Activated CD4-positive, alpha-beta memory T cell treated with anti-CD3 and anti-CD28 coated beads for 36 hours (primary cell): ENCODE data around the gene RGS16. TPM values are rescaled to one million over a fixed set of nuclear protein-coding genes. Genes with fewer than 3 reads are reported as not detected.
A peak's percentile ranks its signal among the peaks of the same experiment; 100 is the strongest.

Experiments
- CTCF ChIA-PET: fragments of 350-600 bp; sonication (Branson Sonifier 250); formaldehyde crosslinking; loops from one replicate; lab custom pipeline; 2021; ENCODE audit warnings: antibody characterized with exemption, inconsistent platforms; lab: Charles Lee
- POLR2A ChIA-PET: fragments of 350-600 bp; sonication (Branson Sonifier 250); formaldehyde crosslinking; loops from one replicate; lab custom pipeline; 2021; ENCODE audit warnings: antibody characterized with exemption; lab: Charles Lee
- DNase-seq: peaks from one replicate; pipeline ENCODE4 v3.0.0-alpha.2; 2020
- H3K27ac Mint-ChIP-seq: one replicate; pipeline ENCODE4 v1.8.0; 2021; ENCODE audit warnings: mixed read lengths
- H3K27me3 Mint-ChIP-seq: one replicate; pipeline ENCODE4 v1.8.0; 2021; ENCODE audit warnings: mixed read lengths
- H3K36me3 Mint-ChIP-seq: one replicate; pipeline ENCODE4 v1.8.0; 2021; ENCODE audit warnings: mixed read lengths
- H3K4me1 Mint-ChIP-seq: one replicate; pipeline ENCODE4 v1.8.0; 2021; ENCODE audit warnings: low read depth, mixed read lengths
- H3K4me3 Mint-ChIP-seq: one replicate; pipeline ENCODE4 v1.8.0; 2021; ENCODE audit warnings: mild to moderate bottlenecking, mixed read lengths
- H3K9me3 Mint-ChIP-seq: one replicate; pipeline ENCODE4 v1.8.0; 2021; ENCODE audit warnings: mixed read lengths
- intact Hi-C: fragments of 100-400 bp; cut with micrococcal nuclease; formaldehyde crosslinking; loops from one replicate; pipeline ENCODE4 v1.15.1; 2023
- total RNA-seq, 2 experiments: library from RNA; stranded (reverse); gene quantifications; one replicate each; pipeline ENCODE4 v1.2.3, GENCODE V29; 2021

Gene RGS16
- 10 to 100 TPM; 49.8 to 51.9 TPM for total RNA-seq

GRCh38 chr1:182604175-182605164, at the start of gene RGS16:
Gene RGS16 (minus strand): TSS chr1:182604389. CDS start chr1:182604259, 130 bp downstream.
- Mint-ChIP-seq H3K27me3 (no peaks in the 10 kb centered on the region), H3K36me3 (no peaks in the 10 kb centered on the region), H3K27ac (no peak within 1 kb of the TSS), H3K4me3 (no peak within 1 kb of the TSS), H3K9me3 (no peaks in the 10 kb centered on the region), H3K4me1 (peaks cover 35% of the 10 kb centered on the region)
- ChIA-PET POLR2A (interaction anchor here (0.9 to 6.1 kb wide), 8 partner anchors 10 to 235 kb away, joined by 3 to 83 read pairs (median 6); partner anchors contain the start of genes DHX9 and RNASEL), CTCF (interaction anchor here (0.6 to 22.4 kb wide), 8 partner anchors 8 to 183 kb away, joined by 3 to 1086 read pairs (median 6); partner anchors contain the start of gene NPL)
- peak; percentile 96 for DNase-seq
- intact Hi-C loops = loop anchor here (5.0 to 10.0 kb wide), 2 partner anchors 233 to 870 kb away; partner anchors contain the start of genes DHX9 and SMG7

- peaks cover 6% of the 10 kb centered on the region for H3K4me1 Mint-ChIP-seq
- no peak overlapping the region for H3K27ac Mint-ChIP-seq
- H3K36me3 Mint-ChIP-seq = no peaks in the 10 kb centered on the region
- no peaks in the 10 kb centered on the region for H3K27me3 Mint-ChIP-seq
- no peak overlapping the region for H3K4me3 Mint-ChIP-seq
- no peaks in the 10 kb centered on the region for H3K9me3 Mint-ChIP-seq
- ChIA-PET CTCF (interaction anchor here (1.2 kb wide), 1 partner anchor 59 kb away, joined by 3 read pairs; no protein-coding TSS in a partner anchor), POLR2A (no interaction called here)
- no peak for DNase-seq
- intact Hi-C loops = no loop called here
These were observed 49.8 kb upstream of the RGS16 start for GRCh38 chr1:182653986-182654385.

GRCh38 chr1:182652933-182653332, 48.7 kb upstream of the RGS16 start:
- no peak for DNase-seq
- intact Hi-C loops = no loop called here
- no peak overlapping the region for H3K4me3 Mint-ChIP-seq
- H3K27me3 Mint-ChIP-seq = no peaks in the 10 kb centered on the region
- POLR2A ChIA-PET = no interaction called here
- CTCF ChIA-PET = interaction anchor here (1.6 kb wide), 1 partner anchor 130 kb away, joined by 3 read pairs; no protein-coding TSS in a partner anchor
- H3K4me1 Mint-ChIP-seq = peaks cover 6% of the 10 kb centered on the region
- no peak overlapping the region for H3K27ac Mint-ChIP-seq
- H3K9me3 Mint-ChIP-seq = no peaks in the 10 kb centered on the region
- H3K36me3 Mint-ChIP-seq = no peaks in the 10 kb centered on the region

- CTCF ChIA-PET = interaction anchor here (1.6 kb wide), 1 partner anchor 131 kb away, joined by 3 read pairs; no protein-coding TSS in a partner anchor
- no peaks in the 10 kb centered on the region for H3K27me3 Mint-ChIP-seq
- POLR2A ChIA-PET = no interaction called here
These were observed 47.1 kb upstream of the RGS16 start for GRCh38 chr1:182651339-182651724.

GRCh38 chr1:182650678-182651338, 46.6 kb upstream of the RGS16 start:
- Mint-ChIP-seq H3K4me1 (peaks cover 6% of the 10 kb centered on the region), H3K4me3 (no peak overlapping the region), H3K27ac (no peak overlapping the region), H3K9me3 (no peaks in the 10 kb centered on the region), H3K27me3 (no peaks in the 10 kb centered on the region), H3K36me3 (no peaks in the 10 kb centered on the region)
- intact Hi-C loops = no loop called here
- CTCF ChIA-PET = interaction anchor here (1.1 kb wide), 1 partner anchor 50 kb away, joined by 4 read pairs; no protein-coding TSS in a partner anchor
- POLR2A ChIA-PET = no interaction called here
- DNase-seq = no peak

More at GRCh38 chr1:182651339-182651724, 47.1 kb upstream of the RGS16 start:
- Mint-ChIP-seq H3K27ac (no peak overlapping the region), H3K36me3 (no peaks in the 10 kb centered on the region), H3K4me3 (no peak overlapping the region), H3K9me3 (no peaks in the 10 kb centered on the region), H3K4me1 (peaks cover 6% of the 10 kb centered on the region)
- intact Hi-C loops = no loop called here
- no peak for DNase-seq

- CTCF ChIA-PET = no interaction called here
- POLR2A ChIA-PET = no interaction called here
These were observed 44.9 kb upstream of the RGS16 start for GRCh38 chr1:182649041-182649440.

GRCh38 chr1:182646739-182647138, 42.5 kb upstream of the RGS16 start:
- Mint-ChIP-seq H3K36me3 (no peaks in the 10 kb centered on the region), H3K9me3 (no peaks in the 10 kb centered on the region), H3K27me3 (no peaks in the 10 kb centered on the region), H3K4me3 (no peak overlapping the region), H3K4me1 (peaks cover 6% of the 10 kb centered on the region), H3K27ac (no peak overlapping the region)
- no peak for DNase-seq
- ChIA-PET POLR2A (no interaction called here), CTCF (interaction anchor here (0.9 kb wide), 1 partner anchor 21 kb away, joined by 3 read pairs; no protein-coding TSS in a partner anchor)
- intact Hi-C loops = no loop called here

More at GRCh38 chr1:182649041-182649440, 44.9 kb upstream of the RGS16 start:
- no peaks in the 10 kb centered on the region for H3K27me3 Mint-ChIP-seq
- intact Hi-C loops = no loop called here
- DNase-seq = no peak
- no peak overlapping the region for H3K27ac Mint-ChIP-seq
- H3K36me3 Mint-ChIP-seq = no peaks in the 10 kb centered on the region
- H3K4me1 Mint-ChIP-seq = peaks cover 6% of the 10 kb centered on the region
- H3K4me3 Mint-ChIP-seq = no peak overlapping the region
- no peaks in the 10 kb centered on the region for H3K9me3 Mint-ChIP-seq

- no peak for DNase-seq
- H3K27me3 Mint-ChIP-seq = no peaks in the 10 kb centered on the region
- no peak overlapping the region for H3K27ac Mint-ChIP-seq
- intact Hi-C loops = no loop called here
- H3K4me1 Mint-ChIP-seq = no peaks in the 10 kb centered on the region
- CTCF ChIA-PET = no interaction called here
- H3K9me3 Mint-ChIP-seq = no peaks in the 10 kb centered on the region
- no peaks in the 10 kb centered on the region for H3K36me3 Mint-ChIP-seq
- no peak overlapping the region for H3K4me3 Mint-ChIP-seq
- POLR2A ChIA-PET = no interaction called here
These were observed 40.7 kb upstream of the RGS16 start for GRCh38 chr1:182644886-182645285.

- H3K4me3 Mint-ChIP-seq = no peak overlapping the region
- no peaks in the 10 kb centered on the region for H3K9me3 Mint-ChIP-seq
- H3K4me1 Mint-ChIP-seq = no peaks in the 10 kb centered on the region
- intact Hi-C loops = no loop called here
- H3K27ac Mint-ChIP-seq = no peak overlapping the region
- no peaks in the 10 kb centered on the region for H3K27me3 Mint-ChIP-seq
- CTCF ChIA-PET = no interaction called here
- no peaks in the 10 kb centered on the region for H3K36me3 Mint-ChIP-seq
- no peak for DNase-seq
- POLR2A ChIA-PET = no interaction called here
These were observed 39.5 kb upstream of the RGS16 start for GRCh38 chr1:182643699-182644098.

- intact Hi-C loops = no loop called here
- Mint-ChIP-seq H3K9me3 (no peaks in the 10 kb centered on the region), H3K27ac (no peak overlapping the region), H3K4me1 (no peaks in the 10 kb centered on the region), H3K36me3 (no peaks in the 10 kb centered on the region), H3K4me3 (no peak overlapping the region), H3K27me3 (peaks cover 1% of the 10 kb centered on the region)
- no peak for DNase-seq
- ChIA-PET CTCF (no interaction called here), POLR2A (no interaction called here)
These were observed 38.3 kb upstream of the RGS16 start for GRCh38 chr1:182642461-182642860.

GRCh38 chr1:182641561-182641960, 37.4 kb upstream of the RGS16 start:
- no peak for DNase-seq
- H3K27ac Mint-ChIP-seq = no peak overlapping the region
- CTCF ChIA-PET = interaction anchor here (1.1 kb wide), 1 partner anchor 142 kb away, joined by 4 read pairs; no protein-coding TSS in a partner anchor
- POLR2A ChIA-PET = no interaction called here
- intact Hi-C loops = no loop called here
- no peaks in the 10 kb centered on the region for H3K9me3 Mint-ChIP-seq
- no peaks in the 10 kb centered on the region for H3K36me3 Mint-ChIP-seq
- H3K4me1 Mint-ChIP-seq = no peaks in the 10 kb centered on the region
- H3K4me3 Mint-ChIP-seq = no peak overlapping the region
- H3K27me3 Mint-ChIP-seq = peaks cover 1% of the 10 kb centered on the region

GRCh38 chr1:182639330-182639729, 35.1 kb upstream of the RGS16 start:
- Mint-ChIP-seq H3K9me3 (no peaks in the 10 kb centered on the region), H3K4me3 (no peak overlapping the region), H3K36me3 (no peaks in the 10 kb centered on the region), H3K27me3 (peaks cover 8% of the 10 kb centered on the region), H3K4me1 (no peaks in the 10 kb centered on the region), H3K27ac (no peak overlapping the region)
- intact Hi-C loops = no loop called here
- DNase-seq = no peak
- POLR2A ChIA-PET = no interaction called here
- CTCF ChIA-PET = no interaction called here
